ENCODE measurements around the gene SH3BGRL.

SH3BGRL gene

GRCh38 chrX:81201671-81202455, at the start of gene SH3BGRL, which contains the start of gene HMGN5:
Gene SH3BGRL, plus strand, starts transcription at chrX:81202102. Its CDS starts 99 bp downstream, at chrX:81202201.
Gene HMGN5, minus strand, starts transcription at chrX:81201913. Its CDS starts 80,364 bp downstream, at chrX:81121549.
- Histone ChIP-seq H3K27me3 (ENCODE audit: control insufficient read depth, insufficient read depth, low read length) (no peaks in the 10 kb centered on the region), H3K4me1 (ENCODE audit: control insufficient read depth, insufficient read depth, low read length) (no peaks in the 10 kb centered on the region), H3K9ac (ENCODE audit: low read length) (peak within 1 kb of the TSS; percentile 81), H3K36me3 (ENCODE audit: control insufficient read depth, insufficient read depth, low read length) (no peaks in the 10 kb centered on the region), H3K4me3 (ENCODE audit: low read length) (peak within 1 kb of the TSS; percentile 77), H3K9me3 (ENCODE audit: control insufficient read depth, low read length) (no peaks in the 10 kb centered on the region)

DNA sequence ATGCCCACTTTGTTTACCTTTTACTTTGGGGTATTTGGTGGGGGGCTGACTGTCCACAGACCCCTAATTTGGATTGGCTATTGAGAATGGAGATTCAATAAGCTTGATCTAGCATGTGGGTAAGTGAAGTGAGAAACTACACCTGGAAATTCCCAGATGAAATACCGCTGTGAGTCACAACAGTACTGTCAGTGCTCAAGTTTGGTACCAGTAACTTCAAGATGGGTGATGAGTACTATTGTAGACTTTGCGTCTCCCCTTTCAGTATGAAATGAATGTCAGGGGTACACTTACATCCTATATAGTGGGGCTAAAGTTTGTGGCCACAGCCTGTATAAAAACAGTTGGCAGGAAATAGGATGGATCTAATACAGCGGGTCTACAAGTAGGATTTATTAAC, 33.5 kb upstream of the SH3BGRL start:
- Histone ChIP-seq H3K27me3 (ENCODE audit: control insufficient read depth, insufficient read depth, low read length) (no peaks in the 10 kb centered on the region), H3K36me3 (ENCODE audit: control insufficient read depth, insufficient read depth, low read length) (no peaks in the 10 kb centered on the region), H3K9me3 (ENCODE audit: control insufficient read depth, low read length) (no peaks in the 10 kb centered on the region), H3K4me1 (ENCODE audit: control insufficient read depth, insufficient read depth, low read length) (no peaks in the 10 kb centered on the region), H3K9ac (ENCODE audit: low read length) (no peak overlapping the region), H3K4me3 (ENCODE audit: low read length) (no peak overlapping the region)

- Histone ChIP-seq H3K9me3 (ENCODE audit: control insufficient read depth, low read length) (no peaks in the 10 kb centered on the region), H3K4me3 (ENCODE audit: low read length) (no peak overlapping the region), H3K4me1 (ENCODE audit: control insufficient read depth, insufficient read depth, low read length) (no peaks in the 10 kb centered on the region), H3K9ac (ENCODE audit: low read length) (no peak overlapping the region), H3K27me3 (ENCODE audit: control insufficient read depth, insufficient read depth, low read length) (no peaks in the 10 kb centered on the region), H3K36me3 (ENCODE audit: control insufficient read depth, insufficient read depth, low read length) (no peaks in the 10 kb centered on the region)
Measured at GRCh38 chrX:81174286-81174685, 27.6 kb upstream of the SH3BGRL start.

DNA sequence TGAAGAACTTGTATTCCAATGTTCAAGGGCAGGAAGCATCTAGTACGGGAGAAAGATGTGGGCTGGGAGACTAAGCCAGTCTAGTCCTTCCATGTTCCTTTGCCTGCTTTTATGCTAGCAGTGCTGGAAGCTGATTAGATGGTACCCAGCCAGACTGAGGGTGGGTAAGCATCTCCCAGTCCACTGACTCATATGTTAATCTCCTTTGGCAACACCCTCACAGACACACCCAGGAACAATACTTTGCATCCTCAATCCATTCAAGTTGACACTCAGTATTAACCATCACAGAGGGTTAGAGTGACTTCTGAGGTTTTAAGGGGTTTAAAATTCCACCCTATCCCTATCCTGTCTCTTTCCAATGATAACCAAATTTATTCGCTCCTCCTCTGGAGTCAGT, 6.6 kb upstream of the SH3BGRL start:
- H3K27me3 ChIP-seq (ENCODE audit: control insufficient read depth, insufficient read depth, low read length), result no peaks in the 10 kb centered on the region
- no peak overlapping the region for H3K4me3 ChIP-seq (ENCODE audit: low read length)
- H3K4me1 ChIP-seq (ENCODE audit: control insufficient read depth, insufficient read depth, low read length), result no peaks in the 10 kb centered on the region
- H3K36me3 ChIP-seq (ENCODE audit: control insufficient read depth, insufficient read depth, low read length), result no peaks in the 10 kb centered on the region
- H3K9me3 ChIP-seq (ENCODE audit: control insufficient read depth, low read length), result no peaks in the 10 kb centered on the region
- no peak overlapping the region for H3K9ac ChIP-seq (ENCODE audit: low read length)

- Histone ChIP-seq H3K9me3 (ENCODE audit: control insufficient read depth, low read length) (no peaks in the 10 kb centered on the region), H3K4me3 (ENCODE audit: low read length) (no peak overlapping the region), H3K36me3 (ENCODE audit: control insufficient read depth, insufficient read depth, low read length) (no peaks in the 10 kb centered on the region), H3K27me3 (ENCODE audit: control insufficient read depth, insufficient read depth, low read length) (no peaks in the 10 kb centered on the region), H3K9ac (ENCODE audit: low read length) (no peak overlapping the region), H3K4me1 (ENCODE audit: control insufficient read depth, insufficient read depth, low read length) (no peaks in the 10 kb centered on the region)
Measured at GRCh38 chrX:81195712-81196111, 6.2 kb upstream of the SH3BGRL start.

GRCh38 chrX:81201071-81201470, 831 bp upstream of the SH3BGRL start:
- Histone ChIP-seq H3K9ac (ENCODE audit: low read length) (peak overlapping the region; percentile 81), H3K9me3 (ENCODE audit: control insufficient read depth, low read length) (no peaks in the 10 kb centered on the region), H3K36me3 (ENCODE audit: control insufficient read depth, insufficient read depth, low read length) (no peaks in the 10 kb centered on the region), H3K27me3 (ENCODE audit: control insufficient read depth, insufficient read depth, low read length) (no peaks in the 10 kb centered on the region), H3K4me3 (ENCODE audit: low read length) (no peak overlapping the region), H3K4me1 (ENCODE audit: control insufficient read depth, insufficient read depth, low read length) (no peaks in the 10 kb centered on the region)

GRCh38 chrX:81202456-81202819, 536 bp downstream of the SH3BGRL start:
- Histone ChIP-seq H3K9me3 (ENCODE audit: control insufficient read depth, low read length) (no peaks in the 10 kb centered on the region), H3K27me3 (ENCODE audit: control insufficient read depth, insufficient read depth, low read length) (no peaks in the 10 kb centered on the region), H3K4me1 (ENCODE audit: control insufficient read depth, insufficient read depth, low read length) (no peaks in the 10 kb centered on the region), H3K9ac (ENCODE audit: low read length) (peak overlapping the region; percentile 81), H3K36me3 (ENCODE audit: control insufficient read depth, insufficient read depth, low read length) (no peaks in the 10 kb centered on the region), H3K4me3 (ENCODE audit: low read length) (peak overlapping the region; percentile 77)

GRCh38 chrX:81202943-81203342, 1.0 kb downstream of the SH3BGRL start:
- H3K27me3 ChIP-seq (ENCODE audit: control insufficient read depth, insufficient read depth, low read length), result no peaks in the 10 kb centered on the region
- no peak overlapping the region for H3K4me3 ChIP-seq (ENCODE audit: low read length)
- H3K9me3 ChIP-seq (ENCODE audit: control insufficient read depth, low read length), result no peaks in the 10 kb centered on the region
- peak overlapping the region; percentile 81 for H3K9ac ChIP-seq (ENCODE audit: low read length)
- no peaks in the 10 kb centered on the region for H3K36me3 ChIP-seq (ENCODE audit: control insufficient read depth, insufficient read depth, low read length)
- H3K4me1 ChIP-seq (ENCODE audit: control insufficient read depth, insufficient read depth, low read length), result no peaks in the 10 kb centered on the region

- Histone ChIP-seq H3K9me3 (ENCODE audit: control insufficient read depth, low read length) (no peaks in the 10 kb centered on the region), H3K27me3 (ENCODE audit: control insufficient read depth, insufficient read depth, low read length) (no peaks in the 10 kb centered on the region), H3K36me3 (ENCODE audit: control insufficient read depth, insufficient read depth, low read length) (no peaks in the 10 kb centered on the region), H3K4me3 (ENCODE audit: low read length) (no peak overlapping the region), H3K4me1 (ENCODE audit: control insufficient read depth, insufficient read depth, low read length) (no peaks in the 10 kb centered on the region), H3K9ac (ENCODE audit: low read length) (no peak overlapping the region)
Measured at GRCh38 chrX:81205551-81205950, 3.6 kb downstream of the SH3BGRL start.

- H3K27me3 ChIP-seq (ENCODE audit: control insufficient read depth, insufficient read depth, low read length), result no peaks in the 10 kb centered on the region
- H3K9me3 ChIP-seq (ENCODE audit: control insufficient read depth, low read length), result no peaks in the 10 kb centered on the region
- H3K4me3 ChIP-seq (ENCODE audit: low read length), result no peak overlapping the region
- no peak overlapping the region for H3K9ac ChIP-seq (ENCODE audit: low read length)
- no peaks in the 10 kb centered on the region for H3K4me1 ChIP-seq (ENCODE audit: control insufficient read depth, insufficient read depth, low read length)
- H3K36me3 ChIP-seq (ENCODE audit: control insufficient read depth, insufficient read depth, low read length), result no peaks in the 10 kb centered on the region
Measured at GRCh38 chrX:81206476-81206875, 4.6 kb downstream of the SH3BGRL start.

DNA sequence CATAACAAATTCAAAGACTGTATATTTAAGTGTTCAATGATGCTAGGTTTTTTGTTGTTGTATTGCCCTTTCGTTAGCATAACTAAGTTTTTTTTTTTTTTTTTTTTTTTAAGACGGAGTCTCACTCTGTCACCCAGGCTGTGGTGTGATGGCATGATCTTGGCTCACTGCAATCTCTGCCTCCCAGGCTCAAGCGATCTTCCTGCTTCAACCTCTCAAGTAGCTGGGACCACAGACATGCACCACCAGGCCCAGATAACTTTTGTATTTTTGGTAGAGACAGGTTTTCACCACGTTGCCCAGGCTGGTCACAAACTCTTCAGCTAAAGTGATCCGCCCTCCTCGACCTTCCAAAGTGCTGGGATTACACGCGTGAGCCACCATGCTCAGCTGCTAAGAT, 7.0 kb downstream of the SH3BGRL start:
- H3K27me3 ChIP-seq (ENCODE audit: control insufficient read depth, insufficient read depth, low read length), result no peaks in the 10 kb centered on the region
- no peak overlapping the region for H3K9ac ChIP-seq (ENCODE audit: low read length)
- no peaks in the 10 kb centered on the region for H3K36me3 ChIP-seq (ENCODE audit: control insufficient read depth, insufficient read depth, low read length)
- H3K4me3 ChIP-seq (ENCODE audit: low read length), result no peak overlapping the region
- H3K9me3 ChIP-seq (ENCODE audit: control insufficient read depth, low read length), result no peaks in the 10 kb centered on the region
- no peaks in the 10 kb centered on the region for H3K4me1 ChIP-seq (ENCODE audit: control insufficient read depth, insufficient read depth, low read length)

GRCh38 chrX:81215685-81216084, 13.8 kb downstream of the SH3BGRL start:
- Histone ChIP-seq H3K27me3 (ENCODE audit: control insufficient read depth, insufficient read depth, low read length) (no peaks in the 10 kb centered on the region), H3K9me3 (ENCODE audit: control insufficient read depth, low read length) (no peaks in the 10 kb centered on the region), H3K36me3 (ENCODE audit: control insufficient read depth, insufficient read depth, low read length) (no peaks in the 10 kb centered on the region), H3K4me1 (ENCODE audit: control insufficient read depth, insufficient read depth, low read length) (no peaks in the 10 kb centered on the region), H3K4me3 (ENCODE audit: low read length) (no peak overlapping the region), H3K9ac (ENCODE audit: low read length) (no peak overlapping the region)

Data from mucosa of stomach (tissue), 1 donor.